NT2/D1 (cell line): ENCODE data around the gene IFRD1.

Source experiments
- SUZ12 ChIP-seq: IDR thresholded peaks from 2 replicates; pipeline ENCODE4 v1.6.1; 2011; ENCODE audit not compliant: insufficient read length, insufficient read depth; ENCODE audit errors: extremely low read depth
- YY1 ChIP-seq: IDR thresholded peaks from 2 replicates; pipeline ENCODE4 v1.6.1; 2011; ENCODE audit not compliant: insufficient read length, insufficient read depth
- ZNF274 ChIP-seq: IDR thresholded peaks from 2 replicates; pipeline ENCODE4 v1.6.1; 2011; ENCODE audit warnings: mild to moderate bottlenecking, low read depth, low read length

DNA sequence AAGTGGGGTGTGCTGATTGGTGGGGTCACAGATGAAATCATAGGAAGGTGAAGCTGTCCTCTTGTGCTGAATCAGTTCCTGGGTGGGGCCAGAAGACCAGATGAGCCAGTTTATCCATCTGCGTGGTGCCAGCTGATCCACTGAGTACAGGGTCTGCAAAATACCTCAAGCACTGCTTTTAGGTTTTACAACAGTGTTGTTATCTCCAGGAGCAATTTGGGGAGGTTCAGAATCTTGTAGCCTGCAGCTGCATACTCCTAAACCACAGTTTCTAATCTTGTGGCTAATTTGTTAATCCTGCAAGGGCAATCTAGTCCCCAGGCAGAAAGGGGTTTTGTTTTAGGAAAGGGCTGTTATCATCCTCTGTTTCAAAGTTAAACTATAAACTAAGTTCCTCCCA, 17.0 kb upstream of the IFRD1 start:
- TF ChIP-seq SUZ12: no peak
- no peak for TF ChIP-seq YY1
- no peak for TF ChIP-seq ZNF274
